ENCODE data around the gene EML6.

EML6 gene

GRCh38 chr2:54708584-54709335 lies 14.7 kb upstream of the EML6 start:
- no peak for DNase-seq

GRCh38 chr2:54709336-54709809 lies 14.1 kb upstream of the EML6 start:
- no peak for DNase-seq

GRCh38 chr2:54710216-54710615 lies 13.2 kb upstream of the EML6 start:
- no peak for DNase-seq

DNA sequence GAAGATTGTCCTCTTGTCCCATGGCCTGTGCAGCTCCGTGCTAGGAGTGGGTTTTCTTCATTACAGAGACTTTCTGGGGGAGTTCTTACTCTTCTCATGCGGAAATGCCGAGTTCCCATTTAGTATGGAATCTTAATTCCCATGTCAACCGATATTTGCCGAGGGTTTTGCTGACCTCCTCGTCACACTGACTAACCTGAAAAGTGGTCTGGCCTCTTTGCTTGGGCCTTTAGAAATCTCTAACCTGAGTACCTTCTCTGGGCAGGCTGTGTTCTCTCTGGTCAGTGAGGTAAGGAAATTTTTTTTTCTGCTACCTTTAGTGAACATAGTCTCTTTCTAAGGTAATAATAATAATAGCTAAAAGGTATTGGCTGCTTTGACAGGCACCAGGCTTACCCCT lies 10.9 kb upstream of the EML6 start:
- no peak for DNase-seq

- DNase-seq: no peak
Observed at GRCh38 chr2:54714996-54715395, 8.5 kb upstream of the EML6 start.

GRCh38 chr2:54716375-54716774 lies 7.1 kb upstream of the EML6 start:
- no peak for DNase-seq

- no peak for DNase-seq
Observed at GRCh38 chr2:54720563-54720962, 2.9 kb upstream of the EML6 start.

- DNase-seq: no peak
Observed at GRCh38 chr2:54722641-54723040, 821 bp upstream of the EML6 start.

- no peak for DNase-seq
Observed at GRCh38 chr2:54723996-54724559, 616 bp downstream of the EML6 start.

DNA sequence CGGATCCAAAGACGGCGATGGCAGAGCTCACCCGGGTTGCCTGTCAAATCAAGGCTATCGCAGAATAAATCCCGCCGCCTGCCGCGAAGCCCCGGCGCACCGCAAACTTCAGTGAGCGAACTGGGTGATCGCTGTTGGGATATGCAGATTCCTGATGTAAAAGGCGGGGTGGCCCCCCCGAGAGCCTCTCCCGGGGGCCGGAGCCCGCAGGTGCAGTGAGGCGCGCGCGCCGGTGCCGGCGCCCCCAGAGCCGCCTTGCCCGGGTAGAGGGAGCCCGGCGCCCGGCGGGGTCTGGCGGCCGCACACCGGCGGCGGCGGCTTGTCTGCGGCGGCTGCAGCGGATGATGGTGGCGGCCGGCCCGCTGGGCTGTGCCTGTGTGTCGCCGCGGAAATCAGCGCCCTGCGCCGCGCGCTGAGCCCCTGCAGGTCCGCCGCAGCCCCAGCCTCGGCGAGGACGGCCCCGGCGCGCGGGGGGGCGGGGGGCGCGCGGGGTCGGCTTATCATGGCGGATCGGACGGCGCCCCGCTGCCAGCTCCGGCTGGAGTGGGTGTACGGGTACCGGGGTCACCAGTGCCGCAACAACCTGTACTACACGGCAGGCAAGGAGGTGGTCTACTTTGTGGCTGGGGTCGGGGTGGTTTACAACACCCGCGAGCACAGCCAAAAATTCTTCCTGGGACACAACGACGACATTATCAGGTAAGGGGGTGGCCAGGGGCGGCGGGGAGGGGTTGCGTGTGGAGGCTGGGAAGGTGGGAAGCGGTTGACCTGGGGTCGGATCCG lies 1.3 kb downstream of the EML6 start:
- DNase-seq: no peak

DNA sequence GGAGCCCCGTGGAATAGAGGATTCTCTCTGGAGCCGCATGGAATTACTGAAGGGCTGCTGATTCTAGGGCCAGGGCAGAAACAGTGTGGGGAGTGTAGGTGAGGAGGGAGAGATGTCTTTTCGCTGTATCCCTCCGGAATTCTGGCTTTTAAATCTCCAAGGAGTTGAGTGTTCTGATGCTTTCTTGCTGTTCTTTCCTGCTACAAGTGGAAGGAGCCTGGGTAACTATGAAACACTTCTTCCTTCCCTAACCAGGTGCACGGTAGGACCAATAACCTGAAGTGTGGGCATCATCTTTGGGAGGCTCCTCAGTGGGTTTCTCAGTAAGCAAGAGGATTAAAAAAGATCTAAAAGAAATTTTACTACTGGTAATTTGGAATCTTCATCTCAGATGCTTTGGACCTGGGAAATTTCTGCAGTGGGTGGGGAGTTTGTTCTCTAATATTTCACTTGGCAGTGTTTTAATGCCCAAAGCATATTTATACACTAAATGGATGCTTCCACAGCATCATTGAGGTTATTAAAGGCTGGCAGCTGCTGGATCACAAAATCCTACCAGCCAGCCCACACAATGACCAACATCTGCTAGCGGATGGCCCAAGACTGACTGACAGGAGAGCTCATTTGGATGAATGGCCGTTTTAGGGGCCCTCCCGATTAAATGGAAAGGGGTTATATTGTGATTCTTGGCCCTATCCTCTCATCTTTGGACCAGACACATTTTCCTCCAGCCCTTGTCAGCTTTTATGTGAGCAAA lies 2.1 kb downstream of the EML6 start:
- DNase-seq: no peak

DNA sequence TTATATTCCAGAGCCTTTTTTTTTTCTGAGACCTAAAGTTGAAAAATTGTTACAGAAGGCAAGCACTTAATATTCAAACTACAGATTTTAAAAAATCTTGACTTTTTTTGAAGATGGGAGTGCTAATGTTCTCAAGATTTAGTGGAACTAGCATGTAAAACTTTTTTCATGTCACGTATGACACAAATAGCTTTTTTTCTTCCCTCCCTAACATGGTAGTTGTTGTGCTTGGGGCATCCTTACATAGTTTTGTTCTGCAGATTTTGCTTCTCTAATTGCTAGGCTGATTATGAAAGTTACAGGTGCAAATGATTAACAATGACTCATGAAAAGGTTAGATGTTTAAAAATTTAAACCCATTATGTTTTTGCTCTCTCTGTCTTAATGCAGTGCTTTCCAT lies 3.0 kb downstream of the EML6 start:
- DNase-seq: no peak

GRCh38 chr2:54726940-54727339 lies 3.5 kb downstream of the EML6 start:
- DNase-seq: no peak

DNA sequence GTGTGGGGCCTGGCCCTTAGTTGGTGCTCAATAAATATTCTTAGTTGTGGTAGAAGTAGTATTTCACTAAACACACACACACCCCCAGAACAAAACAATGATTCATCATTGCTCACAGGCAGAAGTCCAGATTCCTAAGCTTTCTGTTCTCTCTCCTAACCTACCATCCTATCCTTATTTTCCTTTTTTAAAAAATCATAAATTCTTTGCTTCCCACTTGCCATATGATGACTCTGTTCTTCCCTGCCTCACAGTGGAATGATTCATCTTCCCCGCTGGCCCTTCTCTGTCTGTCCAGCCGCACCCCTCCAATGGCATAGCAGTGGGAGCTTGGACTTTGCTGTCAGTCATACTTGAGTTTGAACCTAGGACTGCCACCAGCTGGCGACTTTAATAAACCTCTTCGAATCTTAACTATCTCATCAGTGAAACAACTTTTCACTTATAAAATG lies 5.2 kb downstream of the EML6 start:
- peak; percentile 5 for DNase-seq

GRCh38 chr2:54735636-54736035 lies 12.2 kb downstream of the EML6 start:
- no peak for DNase-seq

GRCh38 chr2:54738281-54738680 lies 14.8 kb downstream of the EML6 start:
- no peak for DNase-seq

GRCh38 chr2:54740333-54740732 lies 16.9 kb downstream of the EML6 start:
- no peak for DNase-seq

GRCh38 chr2:54741250-54741649 lies 17.8 kb downstream of the EML6 start:
- no peak for DNase-seq

GRCh38 chr2:54750040-54750439 lies 26.6 kb downstream of the EML6 start:
- no peak for DNase-seq

- DNase-seq: no peak
Observed at GRCh38 chr2:54752439-54752838, 29.0 kb downstream of the EML6 start.

DNA sequence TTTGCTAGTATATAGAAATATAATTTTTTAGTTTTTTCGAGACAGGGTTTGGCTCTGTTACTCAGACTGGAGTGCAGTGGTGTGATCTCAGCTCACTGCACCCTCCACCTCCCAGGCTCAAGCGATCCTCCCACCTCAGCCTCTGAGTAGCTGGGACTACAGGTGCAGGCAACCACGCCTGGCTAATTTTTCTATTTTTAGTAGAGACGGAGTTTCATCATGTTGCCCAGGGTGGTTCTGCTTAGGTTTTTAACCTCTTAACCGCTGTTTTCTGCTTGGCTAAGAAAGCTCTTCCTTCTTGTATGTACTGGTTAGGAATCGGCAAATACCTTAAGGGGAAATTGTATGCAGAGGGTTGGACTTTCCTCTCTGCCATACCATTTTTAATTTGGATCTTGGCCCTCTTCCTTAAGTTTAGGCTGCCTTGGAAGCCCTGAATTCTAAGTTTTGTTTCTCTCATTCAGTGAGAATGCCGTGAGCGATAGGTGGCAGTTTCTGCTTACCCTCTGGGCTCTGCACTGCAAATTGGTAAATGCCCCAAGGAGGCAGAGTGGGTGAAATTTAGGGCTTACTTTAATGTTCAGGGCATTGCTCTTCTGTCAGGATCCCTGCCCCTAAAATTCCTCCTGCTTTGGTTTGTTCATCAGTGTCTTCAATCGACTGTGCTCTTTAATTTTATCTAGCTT lies 32.3 kb downstream of the EML6 start:
- DNase-seq: no peak

DNA sequence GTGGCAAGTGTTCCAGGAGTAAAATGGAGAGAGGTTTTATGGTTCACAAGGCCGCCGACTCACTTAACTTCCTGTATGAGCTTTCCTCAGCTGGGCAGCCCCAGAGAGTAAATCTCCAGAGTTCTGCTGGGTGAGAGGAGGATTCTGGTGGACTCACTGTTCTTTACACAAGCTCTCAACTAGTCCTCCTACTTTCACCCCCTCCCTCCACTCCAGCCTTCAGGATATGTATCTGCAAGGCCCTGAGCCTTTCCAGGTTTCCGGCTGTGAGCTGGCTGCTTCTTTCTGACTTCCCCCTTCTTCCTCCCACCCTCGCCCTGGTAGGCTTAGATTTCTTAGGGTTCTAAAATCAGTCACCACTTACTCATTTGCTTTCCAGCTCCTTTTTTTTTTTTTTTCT lies 34.0 kb downstream of the EML6 start:
- no peak for DNase-seq

DNA sequence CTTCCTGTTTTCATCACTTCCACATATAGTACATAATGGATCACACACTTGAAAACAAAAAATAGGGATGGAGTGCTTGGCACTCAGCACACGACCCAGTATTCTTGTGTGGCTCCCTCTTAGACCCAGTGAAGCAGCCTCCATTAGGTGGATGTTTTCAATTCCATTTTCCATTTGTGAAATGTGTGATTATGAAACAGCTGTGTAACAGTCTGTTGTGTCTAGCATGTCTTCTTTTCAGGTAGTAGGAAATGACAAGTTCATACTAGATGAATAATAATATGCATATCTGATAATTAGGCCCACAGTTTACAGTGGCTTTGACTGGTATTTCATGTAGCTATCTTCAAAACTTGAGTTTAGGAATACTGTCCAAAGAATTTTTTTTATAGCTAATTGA lies 35.5 kb downstream of the EML6 start:
- DNase-seq: no peak
